K562 (cell line): ENCODE results near the gene CFAP52. TPM values are rescaled to one million over a fixed set of nuclear protein-coding genes. Genes with fewer than 3 reads are reported as not detected.

Source experiments
- ATAC-seq: fragments of 200-7000 bp; cut with Tn5 transposase; 3 replicates; pipeline ENCODE4 v1.9.1; 2020; ENCODE audit warnings: moderate library complexity
- BruUV-seq: library from RNA; stranded (reverse); fragments of 400-500 nt; replicated peaks from 2 replicates; lab custom pipeline; 2021; lab: Mats Ljungman, UMichigan
- CTCF ChIA-PET: fragments of 300-600 bp; formaldehyde crosslinking; extraction: SDS; loops from one replicate; lab custom pipeline; 2021; ENCODE audit warnings: low intra/inter-chr PET ratio; lab: Yijun Ruan, JAX
- POLR2A ChIA-PET: fragments of 300-600, 350-650 bp; sonication (Branson Sonifier 250); formaldehyde crosslinking; extraction: SDS; loops from one replicate; lab custom pipeline; 2021; ENCODE audit warnings: antibody characterized with exemption, inconsistent platforms; lab: Yijun Ruan, JAX
- DNase-seq, 4 experiments: peaks; one replicate each; pipeline versions ENCODE4 v3.0.0 to v3.0.0-alpha.2; 2011 to 2018; ENCODE audit warnings: low spot score in 3 of 4, mixed read lengths in 3 of 4; ENCODE audit errors: extremely low read depth in 1 of 4
- FAIRE-seq: peaks from 2 replicates; lab custom pipeline; 2011; peaks lifted over from hg19 to GRCh38; lab: Jason Lieb, UNC
- H2AFZ ChIP-seq: 2 replicates; pipeline ENCODE4 v1.6.0; 2011; ENCODE audit warnings: low read depth, low read length, control low read depth, inconsistent platforms
- H3K27ac ChIP-seq: fragments of 200-600 bp; 3 replicates; pipeline ENCODE4 v1.8.0; 2011; ENCODE audit warnings: low read depth, mild to moderate bottlenecking, control low read depth, inconsistent platforms, low read length, moderate library complexity, mixed read lengths; ENCODE audit errors: extremely low read depth
- H3K27me3 ChIP-seq, 2 experiments: fragments of 300-600 bp in 1 of 2; 2 replicates in 1 of 2; 3 replicates in 1 of 2; pipeline versions ENCODE4 v1.6.0 to v1.8.0; 2011; ENCODE audit warnings: inconsistent platforms in 2 of 2, low read length in 2 of 2, mild to moderate bottlenecking in 1 of 2, mixed read lengths in 1 of 2, moderate library complexity in 1 of 2; ENCODE audit not compliant: control insufficient read depth in 2 of 2, insufficient read depth in 2 of 2
- H3K36me3 ChIP-seq: fragments of 300-600 bp; 3 replicates; pipeline ENCODE4 v1.8.0; 2011; ENCODE audit warnings: mild to moderate bottlenecking, low read length, inconsistent platforms; ENCODE audit not compliant: control insufficient read depth, insufficient read depth
- H3K4me1 ChIP-seq, 2 experiments: fragments of 200-600 bp in 1 of 2; replicated peaks in 1 of 2; 2 replicates in 1 of 2; 3 replicates in 1 of 2; pipeline versions ENCODE4 v1.5.1 to v1.8.0; 2011; ENCODE audit warnings: inconsistent platforms in 2 of 2, low read length in 2 of 2, mild to moderate bottlenecking in 1 of 2, mixed read lengths in 1 of 2, moderate library complexity in 1 of 2; ENCODE audit not compliant: control insufficient read depth in 2 of 2, insufficient read depth in 2 of 2
- H3K4me2 ChIP-seq: 2 replicates; pipeline ENCODE4 v1.6.1; 2011; ENCODE audit warnings: low read length, control low read depth, inconsistent platforms, mixed read lengths; ENCODE audit not compliant: insufficient read depth
- H3K4me3 ChIP-seq: fragments of 200-600 bp; sonication (generic), shearing (Covaris generic); 2 replicates; pipeline ENCODE4 v1.5.1; 2016; ENCODE audit warnings: control low read depth, inconsistent platforms
- H3K79me2 ChIP-seq: fragments of 200-600 bp; 3 replicates; pipeline ENCODE4 v1.8.0; 2011; ENCODE audit warnings: low read length, inconsistent platforms; ENCODE audit not compliant: control insufficient read depth, insufficient read depth
- H3K9ac ChIP-seq, 2 experiments: 2 replicates each; pipeline versions ENCODE4 v1.6.0 to v1.6.1; 2011; ENCODE audit warnings: low read depth in 2 of 2, low read length in 2 of 2, control low read depth in 1 of 2, inconsistent platforms in 1 of 2, mild to moderate bottlenecking in 1 of 2, mixed read lengths in 1 of 2; ENCODE audit not compliant: insufficient read depth in 1 of 2
- H3K9me1 ChIP-seq: one replicate; pipeline ENCODE4 v1.6.0; 2011; ENCODE audit warnings: inconsistent platforms, mild to moderate bottlenecking, low read length, moderate library complexity; ENCODE audit not compliant: control insufficient read depth, insufficient read depth
- H3K9me3 ChIP-seq: replicated peaks from 2 replicates; pipeline ENCODE4 v1.5.1; 2011; ENCODE audit warnings: low read depth, low read length, inconsistent platforms; ENCODE audit not compliant: control insufficient read depth, insufficient read depth
- H4K20me1 ChIP-seq: replicated peaks from 2 replicates; pipeline ENCODE4 v1.6.1; 2011; ENCODE audit warnings: low read length, inconsistent platforms, mixed read lengths; ENCODE audit not compliant: control insufficient read depth, insufficient read depth
- FOXM1 ChIP-seq, 2 experiments: fragments of 450-650 bp in 1 of 2; sonication (generic) in 1 of 2; formaldehyde crosslinking in 1 of 2; IDR thresholded peaks; 2 replicates each; pipeline versions ENCODE4 v1.6.1 to v1.9.0; 2017 to 2022; ENCODE audit warnings: low read depth in 2 of 2, mild to moderate bottlenecking in 2 of 2, missing genetic modification reagents in 1 of 2, moderate library complexity in 1 of 2
- HEY1 ChIP-seq: fragments of 250-450 bp; sonication (Bioruptor Pico); IDR thresholded peaks from 2 replicates; pipeline ENCODE4 v1.5.0; 2020; ENCODE audit warnings: mild to moderate bottlenecking, moderate library complexity, borderline replicate concordance
- LARP7 ChIP-seq: fragments of 450-650 bp; IDR thresholded peaks from 2 replicates; pipeline ENCODE4 v1.6.1; 2016
- MTA2 ChIP-seq: fragments of 450-650 bp; IDR thresholded peaks from 2 replicates; pipeline ENCODE4 v1.6.1; 2016; ENCODE audit warnings: low read depth
- NBN ChIP-seq: fragments of 450-650 bp; IDR thresholded peaks from 2 replicates; pipeline ENCODE4 v1.6.1; 2016; ENCODE audit warnings: low read depth, mild to moderate bottlenecking
- NFIC ChIP-seq: fragments of 450-650 bp; IDR thresholded peaks from 2 replicates; pipeline ENCODE4 v1.6.1; 2017; ENCODE audit warnings: mild to moderate bottlenecking, inconsistent platforms
- PYGO2 ChIP-seq: fragments of 450-650 bp; IDR thresholded peaks from 2 replicates; pipeline ENCODE4 v1.6.1; 2016; ENCODE audit warnings: mild to moderate bottlenecking, missing genetic modification characterization, moderate library complexity, missing compliant biosample characterization
- RFX5 ChIP-seq: IDR thresholded peaks from 2 replicates; pipeline ENCODE4 v1.6.1; 2011; ENCODE audit warnings: low read depth, mild to moderate bottlenecking, improper control_type of control experiment, low read length
- SIN3B ChIP-seq: fragments of 450-650 bp; IDR thresholded peaks from 2 replicates; pipeline ENCODE4 v1.6.1; 2017; ENCODE audit warnings: low read depth, mild to moderate bottlenecking, moderate library complexity
- THAP7 ChIP-seq: fragments of 250-450 bp; sonication (Bioruptor Pico); IDR thresholded peaks from 2 replicates; pipeline ENCODE4 v1.5.0; 2021
- USF2 ChIP-seq: sonication (generic); formaldehyde crosslinking; IDR thresholded peaks from 2 replicates; pipeline ENCODE4 v1.5.0; 2020; ENCODE audit warnings: missing genetic modification reagents
- XRCC5 ChIP-seq: fragments of 200-400 bp; formaldehyde crosslinking; IDR thresholded peaks from 2 replicates; pipeline ENCODE4 v1.6.1; 2017; ENCODE audit warnings: low read depth, mild to moderate bottlenecking, low read length
- WGBS: fragments of 100-300 bp; shearing (Covaris generic); methylation state at CpG from one replicate; pipeline ENCODE4 v1.1.6; 2016; ENCODE audit warnings: low coverage, mixed read lengths; ENCODE audit not compliant: insufficient coverage; ENCODE audit errors: missing lambda C conversion rate; 5-methylcytosine and 5-hydroxymethylcytosine counted together
- in situ Hi-C: fragments of 300-500 bp; cut with MboI; formaldehyde crosslinking; loops from 4 replicates; pipeline ENCODE4 v1.15.0; 2018; ENCODE audit warnings: inconsistent platforms, mixed read lengths
- intact Hi-C: fragments of 100-400 bp; cut with micrococcal nuclease; formaldehyde crosslinking; loops from 2 replicates; pipeline ENCODE4 v1.14.2; 2022
- polyA plus RNA-seq, 8 experiments: library from polyadenylated mRNA; depleted of rRNA in 4 of 8; stranded (reverse) in 5 of 8; unstranded in 3 of 8; fragments of >200 nt; fragmentation: Nextera tagmentation in 2 of 8; fragmentation: Illumina TruSeq in 1 of 8; extraction: Ambion mirVana in 2 of 8; extraction: Trizol in 1 of 8; gene quantifications; 2 replicates each; pipeline versions ENCODE4 v1.2.1 to v1.2.3, GENCODE V29; 2011 to 2014; ENCODE audit warnings: inconsistent platforms in 1 of 8, missing spikeins in 1 of 8
- total RNA-seq, 7 experiments: library from RNA; depleted of rRNA in 6 of 7; stranded (reverse); fragments of >200 nt in 6 of 7; fragmentation: Illumina TruSeq in 2 of 7; extraction: Trizol in 2 of 7; gene quantifications; 2 replicates each; pipeline versions ENCODE4 v1.2.1 to v1.2.3, GENCODE V29; 2011 to 2021; ENCODE audit warnings: low replicate concordance in 1 of 7
- TF ChIP-seq, protein P1 (sequence below): fragments of 450-650 bp; IDR thresholded peaks from 2 replicates; pipeline ENCODE4 v1.6.1; 2016; ENCODE audit warnings: low read depth

The CFAP52 gene
- total and polyA plus RNA-seq, 9 of the 15 experiments (the other 6 are each of a cell fraction or from before 2014, with no cell fraction given): not detected

- POLR2A ChIA-PET: interaction anchor here (0.5 to 1.5 kb wide), 2 partner anchors 12 to 433 kb away, joined by 3 to 4 read pairs; no protein-coding TSS in a partner anchor
These were observed 899 bp downstream of the CFAP52 start for GRCh38 chr17:9577373-9577709.

More at GRCh38 chr17:9577373-9577709, 899 bp downstream of the CFAP52 start:
- TF ChIP-seq NFIC: no peak
- TF ChIP-seq MTA2: no peak
- TF ChIP-seq, protein P1, sequence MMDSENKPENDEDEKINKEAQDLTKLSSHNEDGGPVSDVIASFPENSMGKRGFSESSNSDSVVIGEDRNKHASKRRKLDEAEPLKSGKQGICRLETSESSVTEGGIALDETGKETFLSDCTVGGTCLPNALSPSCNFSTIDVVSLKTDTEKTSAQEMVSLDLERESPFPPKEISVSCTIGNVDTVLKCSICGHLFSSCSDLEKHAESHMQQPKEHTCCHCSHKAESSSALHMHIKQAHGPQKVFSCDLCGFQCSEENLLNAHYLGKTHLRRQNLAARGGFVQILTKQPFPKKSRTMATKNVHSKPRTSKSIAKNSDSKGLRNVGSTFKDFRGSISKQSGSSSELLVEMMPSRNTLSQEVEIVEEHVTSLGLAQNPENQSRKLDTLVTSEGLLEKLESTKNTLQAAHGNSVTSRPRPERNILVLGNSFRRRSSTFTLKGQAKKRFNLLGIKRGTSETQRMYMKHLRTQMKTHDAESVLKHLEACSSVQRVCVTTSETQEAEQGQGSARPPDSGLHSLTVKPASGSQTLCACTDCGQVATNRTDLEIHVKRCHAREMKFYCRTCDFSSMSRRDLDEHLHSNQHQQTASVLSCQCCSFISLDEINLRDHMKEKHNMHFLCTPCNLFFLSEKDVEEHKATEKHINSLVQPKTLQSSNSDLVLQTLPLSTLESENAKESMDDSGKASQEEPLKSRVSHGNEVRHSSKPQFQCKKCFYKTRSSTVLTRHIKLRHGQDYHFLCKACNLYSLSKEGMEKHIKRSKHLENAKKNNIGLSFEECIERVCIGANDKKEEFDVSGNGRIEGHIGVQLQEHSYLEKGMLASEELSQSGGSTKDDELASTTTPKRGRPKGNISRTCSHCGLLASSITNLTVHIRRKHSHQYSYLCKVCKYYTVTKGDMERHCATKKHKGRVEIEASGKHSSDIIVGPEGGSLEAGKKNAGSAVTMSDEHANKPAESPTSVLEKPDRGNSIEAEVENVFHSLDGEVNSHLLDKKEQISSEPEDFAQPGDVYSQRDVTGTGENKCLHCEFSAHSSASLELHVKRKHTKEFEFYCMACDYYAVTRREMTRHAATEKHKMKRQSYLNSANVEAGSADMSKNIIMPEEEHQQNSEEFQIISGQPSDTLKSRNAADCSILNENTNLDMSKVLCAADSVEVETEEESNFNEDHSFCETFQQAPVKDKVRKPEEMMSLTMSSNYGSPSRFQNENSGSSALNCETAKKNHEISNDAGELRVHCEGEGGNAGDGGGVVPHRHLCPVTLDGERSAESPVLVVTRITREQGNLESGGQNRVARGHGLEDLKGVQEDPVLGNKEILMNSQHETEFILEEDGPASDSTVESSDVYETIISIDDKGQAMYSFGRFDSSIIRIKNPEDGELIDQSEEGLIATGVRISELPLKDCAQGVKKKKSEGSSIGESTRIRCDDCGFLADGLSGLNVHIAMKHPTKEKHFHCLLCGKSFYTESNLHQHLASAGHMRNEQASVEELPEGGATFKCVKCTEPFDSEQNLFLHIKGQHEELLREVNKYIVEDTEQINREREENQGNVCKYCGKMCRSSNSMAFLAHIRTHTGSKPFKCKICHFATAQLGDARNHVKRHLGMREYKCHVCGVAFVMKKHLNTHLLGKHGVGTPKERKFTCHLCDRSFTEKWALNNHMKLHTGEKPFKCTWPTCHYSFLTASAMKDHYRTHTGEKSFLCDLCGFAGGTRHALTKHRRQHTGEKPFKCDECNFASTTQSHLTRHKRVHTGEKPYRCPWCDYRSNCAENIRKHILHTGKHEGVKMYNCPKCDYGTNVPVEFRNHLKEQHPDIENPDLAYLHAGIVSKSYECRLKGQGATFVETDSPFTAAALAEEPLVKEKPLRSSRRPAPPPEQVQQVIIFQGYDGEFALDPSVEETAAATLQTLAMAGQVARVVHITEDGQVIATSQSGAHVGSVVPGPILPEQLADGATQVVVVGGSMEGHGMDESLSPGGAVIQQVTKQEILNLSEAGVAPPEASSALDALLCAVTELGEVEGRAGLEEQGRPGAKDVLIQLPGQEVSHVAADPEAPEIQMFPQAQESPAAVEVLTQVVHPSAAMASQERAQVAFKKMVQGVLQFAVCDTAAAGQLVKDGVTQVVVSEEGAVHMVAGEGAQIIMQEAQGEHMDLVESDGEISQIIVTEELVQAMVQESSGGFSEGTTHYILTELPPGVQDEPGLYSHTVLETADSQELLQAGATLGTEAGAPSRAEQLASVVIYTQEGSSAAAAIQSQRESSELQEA: no peak
- no peak for TF ChIP-seq NBN
- TF ChIP-seq FOXM1 (IDR thresholded peaks at IDR 0.05; ENCODE audit: low read depth): no peak
- no peak for TF ChIP-seq FOXM1 (CRISPR knock-in tag; IDR thresholded peaks at IDR 0.05; ENCODE audit: low read depth)
- TF ChIP-seq SIN3B: no peak
- no peak for TF ChIP-seq XRCC5
- no peak for TF ChIP-seq HEY1 (CRISPR knock-in tag)
- no peak for TF ChIP-seq LARP7
- TF ChIP-seq RFX5: no peak
- TF ChIP-seq PYGO2 (tag): no peak
- TF ChIP-seq USF2 (CRISPR knock-in tag): no peak
- no peak for TF ChIP-seq THAP7 (CRISPR knock-in tag)
- Histone ChIP-seq H3K79me2 (no peaks in the 10 kb centered on the region), H3K27ac (no peak overlapping the region), H3K9ac (no peak overlapping the region), H3K4me3 (no peak overlapping the region), H4K20me1 (no peaks in the 10 kb centered on the region), H3K9me1 (no peaks in the 10 kb centered on the region), H2AFZ (no peak overlapping the region), H3K36me3 (no peaks in the 10 kb centered on the region), H3K27me3 (no peaks in the 10 kb centered on the region), H3K9me3 (no peaks in the 10 kb centered on the region), H3K4me2 (no peak overlapping the region), H3K4me1 (peaks cover 0 to 5% of the 10 kb centered on the region in 2 experiments; a peak in 3 of 5 replicates)
- DNase-seq: no peak
- CTCF ChIA-PET: no interaction called here
- WGBS: 4% methylated on average over 4 of the region's 4 CpGs
- no peak for FAIRE-seq
- intact Hi-C loops (no loop called here), in situ Hi-C loops (no loop called here)
- ATAC-seq: no peak
- no TSS peak for BruUV-seq
